KMS-11 (cell line): ENCODE measurements around the gene WIPF1.

Source experiments
- H2AFZ ChIP-seq: fragments of 200-600 bp; sonication (generic); 2 replicates; pipeline ENCODE4 v1.6.1; 2016; ENCODE audit warnings: antibody characterized with exemption, mixed run types, low read depth
- H3K27ac ChIP-seq: fragments of 200-600 bp; sonication (generic); 2 replicates; pipeline ENCODE4 v1.6.1; 2016; ENCODE audit warnings: mild to moderate bottlenecking, mixed run types
- H3K27me3 ChIP-seq: fragments of 200-600 bp; sonication (generic); 2 replicates; pipeline ENCODE4 v1.6.1; 2017; ENCODE audit warnings: mild to moderate bottlenecking, low read depth, mixed run types, moderate library complexity; ENCODE audit not compliant: insufficient read depth
- H3K36me3 ChIP-seq: fragments of 200-600 bp; sonication (generic); 2 replicates; pipeline ENCODE4 v1.6.1; 2017; ENCODE audit warnings: mild to moderate bottlenecking, mixed run types; ENCODE audit not compliant: insufficient read depth
- H3K4me1 ChIP-seq: fragments of 200-600 bp; sonication (generic); 2 replicates; pipeline ENCODE4 v1.6.1; 2016; ENCODE audit warnings: mild to moderate bottlenecking, low read depth, mixed run types; ENCODE audit not compliant: poor library complexity, severe bottlenecking
- H3K4me2 ChIP-seq: fragments of 200-600 bp; sonication (generic); 2 replicates; pipeline ENCODE4 v1.7.0; 2016; ENCODE audit warnings: mild to moderate bottlenecking, mixed run types
- H3K4me3 ChIP-seq: fragments of 200-600 bp; sonication (generic); IDR thresholded peaks from 2 replicates; pipeline ENCODE4 v1.6.1; 2017; ENCODE audit warnings: low read depth, low read length, mixed read lengths; ENCODE audit not compliant: insufficient read depth
- H3K79me2 ChIP-seq: fragments of 200-600 bp; sonication (generic); 2 replicates; pipeline ENCODE4 v1.6.1; 2016; ENCODE audit warnings: low read depth, mixed run types; ENCODE audit not compliant: insufficient read depth
- H3K9ac ChIP-seq: fragments of 200-600 bp; sonication (generic); 2 replicates; pipeline ENCODE4 v1.6.1; 2016; ENCODE audit warnings: mild to moderate bottlenecking, mixed run types
- H4K20me1 ChIP-seq: fragments of 200-600 bp; sonication (generic); 2 replicates; pipeline ENCODE4 v1.6.1; 2016; ENCODE audit warnings: mild to moderate bottlenecking, mixed run types; ENCODE audit not compliant: insufficient read depth
- CTCF ChIP-seq: fragments of 200-600 bp; sonication (generic); conservative IDR thresholded peaks from 2 replicates; pipeline ENCODE4 v1.6.1; 2017; ENCODE audit warnings: low read depth, mild to moderate bottlenecking, antibody characterized with exemption, low read length, moderate library complexity, mixed read lengths

The WIPF1 gene

DNA sequence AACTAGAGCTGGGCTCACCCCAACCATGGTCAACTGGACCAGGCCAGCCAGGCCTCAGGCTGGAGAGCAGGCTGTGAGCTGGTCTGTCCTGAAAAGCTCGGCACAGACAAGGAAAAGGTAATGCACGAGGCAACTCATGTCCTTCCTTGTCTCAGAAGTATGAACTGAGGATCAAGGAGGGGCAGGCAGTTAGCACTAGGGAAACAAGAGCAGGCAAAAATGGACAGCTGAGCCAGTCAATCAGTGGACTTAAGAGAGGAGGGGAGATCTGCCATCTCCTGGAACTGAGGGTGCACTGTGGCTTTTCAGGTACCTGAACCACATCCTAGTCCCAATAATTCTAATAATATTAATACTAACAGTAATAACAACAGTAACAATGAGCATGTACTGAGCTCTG is 20.6 kb upstream of the WIPF1 start:
- Histone ChIP-seq H3K4me1 (peaks cover 58% of the 10 kb centered on the region), H3K79me2 (peaks cover 10% of the 10 kb centered on the region; the same call in 1 of the 2 replicates), H4K20me1 (no peaks in the 10 kb centered on the region)

DNA sequence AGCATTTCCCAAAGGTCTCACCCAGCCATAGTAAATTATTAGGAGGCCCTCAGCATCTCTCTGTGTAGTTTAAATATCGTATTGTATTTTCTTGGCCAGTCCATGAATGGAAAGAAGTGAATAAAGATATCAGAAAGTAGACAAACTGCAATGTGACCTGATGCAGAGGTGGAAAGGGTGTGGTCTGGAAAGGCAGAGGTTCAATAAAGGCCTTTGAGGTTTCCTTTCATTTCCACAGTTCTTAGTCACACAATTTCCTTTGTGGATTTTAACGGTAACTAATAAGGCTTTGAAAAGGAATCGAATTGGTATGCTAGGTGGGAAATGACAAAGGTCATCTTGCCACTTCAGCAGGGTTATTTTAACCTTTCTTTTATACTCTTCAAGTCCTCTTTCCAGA is 20.1 kb upstream of the WIPF1 start:
- Histone ChIP-seq H2AFZ (no peak overlapping the region), H3K4me3 (no peak overlapping the region), H4K20me1 (no peaks in the 10 kb centered on the region), H3K36me3 (no peaks in the 10 kb centered on the region), H3K79me2 (peaks cover 15% of the 10 kb centered on the region; the same call in 1 of the 2 replicates), H3K4me2 (no peak overlapping the region; the same call in 1 of the 2 replicates), H3K27ac (no peak overlapping the region), H3K9ac (no peak overlapping the region), H3K4me1 (peaks cover 59% of the 10 kb centered on the region), H3K27me3 (no peaks in the 10 kb centered on the region)
- TF ChIP-seq CTCF: no peak

More for the DNA sequence above, 20.6 kb upstream of the WIPF1 start:
- no peak for TF ChIP-seq CTCF
- H3K4me3 ChIP-seq: no peak overlapping the region
- H3K27me3 ChIP-seq: no peaks in the 10 kb centered on the region
- no peak overlapping the region for H3K4me2 ChIP-seq
- H3K27ac ChIP-seq: no peak overlapping the region
- no peak overlapping the region for H2AFZ ChIP-seq
- H3K9ac ChIP-seq: no peak overlapping the region
- H3K36me3 ChIP-seq: no peaks in the 10 kb centered on the region

GRCh38 chr2:174617120-174617519 is 19.5 kb upstream of the WIPF1 start:
- H3K36me3 ChIP-seq: no peaks in the 10 kb centered on the region
- H3K4me1 ChIP-seq: peaks cover 65% of the 10 kb centered on the region
- H3K4me2 ChIP-seq: peak overlapping the region; percentile 49; the same call in 1 of the 2 replicates
- TF ChIP-seq CTCF: no peak
- H4K20me1 ChIP-seq: no peaks in the 10 kb centered on the region
- no peak overlapping the region for H3K9ac ChIP-seq
- peaks cover 21% of the 10 kb centered on the region; the same call in 1 of the 2 replicates for H3K79me2 ChIP-seq
- H3K27ac ChIP-seq: no peak overlapping the region
- H3K27me3 ChIP-seq: no peaks in the 10 kb centered on the region
- no peak overlapping the region for H2AFZ ChIP-seq
- H3K4me3 ChIP-seq: no peak overlapping the region

- peaks cover 77% of the 10 kb centered on the region for H3K4me1 ChIP-seq
- no peaks in the 10 kb centered on the region for H3K36me3 ChIP-seq
- H3K4me3 ChIP-seq: no peak overlapping the region
- no peak overlapping the region for H3K9ac ChIP-seq
- H3K27ac ChIP-seq: peak overlapping the region; percentile 16; the same call in 1 of the 2 replicates
- H2AFZ ChIP-seq: no peak overlapping the region
- no peak for TF ChIP-seq CTCF
- no peaks in the 10 kb centered on the region for H4K20me1 ChIP-seq
- H3K4me2 ChIP-seq: peak overlapping the region; percentile 49
- no peaks in the 10 kb centered on the region for H3K27me3 ChIP-seq
- peaks cover 25% of the 10 kb centered on the region; the same call in 1 of the 2 replicates for H3K79me2 ChIP-seq
Observed at GRCh38 chr2:174615871-174616436, 18.4 kb upstream of the WIPF1 start.
